Germinal center (tissue), 1 donor: ENCODE data around the gene RAD51B.
"Not testable (repeated sequence)": the region's sequence is repeated elsewhere in the genome, so short reads cannot be mapped to it uniquely, and the experiment has no call there.

Source experiments
- DNase-seq: peaks from one replicate; pipeline ENCODE4 v3.0.0; 2012; ENCODE audit warnings: mixed read lengths, low spot score

Gene RAD51B

GRCh38 chr14:68658943-68659931, 839.7 kb downstream of the RAD51B start:
- no peak for DNase-seq

- no peak for DNase-seq
These were observed 840.9 kb downstream of the RAD51B start for GRCh38 chr14:68660495-68660894.

GRCh38 chr14:68661226-68662225, 841.9 kb downstream of the RAD51B start:
- no peak for DNase-seq

GRCh38 chr14:68662392-68662791, 842.8 kb downstream of the RAD51B start:
- no peak for DNase-seq

GRCh38 chr14:68662826-68663225, 843.2 kb downstream of the RAD51B start:
- DNase-seq = not testable (repeated sequence)

GRCh38 chr14:68663385-68664076, 844.0 kb downstream of the RAD51B start:
- DNase-seq = no peak

- no peak for DNase-seq
These were observed 844.7 kb downstream of the RAD51B start for GRCh38 chr14:68664225-68664681.

GRCh38 chr14:68665131-68665530, 845.6 kb downstream of the RAD51B start:
- DNase-seq = no peak

GRCh38 chr14:68665792-68666204, 846.2 kb downstream of the RAD51B start:
- no peak for DNase-seq

- DNase-seq = no peak
These were observed 846.7 kb downstream of the RAD51B start for GRCh38 chr14:68666236-68666635.

GRCh38 chr14:68666899-68667298, 847.3 kb downstream of the RAD51B start:
- no peak for DNase-seq

- DNase-seq = no peak
These were observed 847.8 kb downstream of the RAD51B start for GRCh38 chr14:68667313-68667791.

GRCh38 chr14:68668028-68668427, 848.4 kb downstream of the RAD51B start:
- no peak for DNase-seq

GRCh38 chr14:68668531-68668930, 849.0 kb downstream of the RAD51B start:
- DNase-seq = no peak

- no peak for DNase-seq
These were observed 849.5 kb downstream of the RAD51B start for GRCh38 chr14:68669111-68669511.

- no peak for DNase-seq
These were observed 850.2 kb downstream of the RAD51B start for GRCh38 chr14:68669603-68670358.

- DNase-seq = no peak
These were observed 850.8 kb downstream of the RAD51B start for GRCh38 chr14:68670359-68670715.

GRCh38 chr14:68671909-68672308, 852.3 kb downstream of the RAD51B start:
- no peak for DNase-seq

GRCh38 chr14:68672609-68673285, 853.2 kb downstream of the RAD51B start:
- no peak for DNase-seq

- DNase-seq = no peak
These were observed 853.9 kb downstream of the RAD51B start for GRCh38 chr14:68673464-68673863.
